ENCODE data around the gene SIVA1. TPM values are rescaled to one million over a fixed set of nuclear protein-coding genes. Genes with fewer than 3 reads are reported as not detected.
"Not testable (repeated sequence)": the region's sequence is repeated elsewhere in the genome, so short reads cannot be mapped to it uniquely, and the experiment has no call there.

Gene SIVA1
- total and polyA plus RNA-seq, 4 donors = 67.5 to 212 (median 128) TPM

DNA sequence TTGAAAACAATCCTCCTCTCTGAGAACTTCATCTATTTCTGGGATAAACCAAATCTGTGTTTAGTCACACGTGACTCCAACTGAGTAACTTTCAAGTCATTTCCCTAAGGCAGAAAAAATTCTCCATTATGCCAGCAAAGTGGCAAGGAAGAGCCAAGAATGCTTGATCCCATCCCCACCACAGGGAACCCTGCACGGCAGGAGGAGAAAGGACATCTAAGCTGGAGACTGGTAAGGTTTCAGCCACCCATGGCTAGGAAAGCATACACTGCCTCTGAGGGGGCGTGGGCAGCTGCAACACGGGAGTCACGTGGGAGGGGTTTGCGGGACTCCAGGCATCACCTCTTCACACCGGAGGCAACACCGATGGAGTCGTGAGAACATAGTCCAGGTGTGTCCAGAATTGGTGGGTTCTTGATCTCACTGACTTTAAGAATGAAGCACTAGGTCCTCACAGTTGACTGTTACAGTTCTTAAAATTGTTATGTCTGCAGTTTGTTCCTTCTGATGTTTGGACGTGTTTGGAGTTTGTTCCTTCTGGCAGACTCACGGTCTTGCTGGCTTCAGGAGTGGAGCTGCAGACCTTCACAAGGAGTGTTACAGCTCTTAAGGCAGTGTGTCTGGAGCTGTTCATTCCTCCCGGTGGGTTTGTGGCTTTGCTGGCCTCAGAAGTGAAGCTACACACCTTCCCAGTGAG is 2.7 kb upstream of the SIVA1 start:
- H3K4me1 ChIP-seq (ENCODE audit: control insufficient read depth in 5 of 5, insufficient read depth in 5 of 5, low read length in 5 of 5) = peaks cover 0 to 66% (median 33%) of the 10 kb centered on the region in 5 donors
- H3K27me3 ChIP-seq (ENCODE audit: control insufficient read depth in 3 of 3, insufficient read depth in 3 of 3, low read length in 2 of 3) = no peaks in the 10 kb centered on the region
- peaks cover 0 to 4% (median 2%) of the 10 kb centered on the region in 4 donors for H3K36me3 ChIP-seq (ENCODE audit: control insufficient read depth in 4 of 4, insufficient read depth in 4 of 4, low read length in 4 of 4)
- H3K9ac ChIP-seq (ENCODE audit: insufficient read depth in 1 of 2, low read length in 2 of 2) = no peak overlapping the region
- no peak overlapping the region for H3K4me3 ChIP-seq
- DNase-seq (no peak), ATAC-seq (ENCODE audit: insufficient read depth, low FRiP score) (no peak)
- H3K27ac ChIP-seq (ENCODE audit: low read depth in 1 of 2, low read length in 1 of 2) = no peak overlapping the region
- TF ChIP-seq, protein P1, sequence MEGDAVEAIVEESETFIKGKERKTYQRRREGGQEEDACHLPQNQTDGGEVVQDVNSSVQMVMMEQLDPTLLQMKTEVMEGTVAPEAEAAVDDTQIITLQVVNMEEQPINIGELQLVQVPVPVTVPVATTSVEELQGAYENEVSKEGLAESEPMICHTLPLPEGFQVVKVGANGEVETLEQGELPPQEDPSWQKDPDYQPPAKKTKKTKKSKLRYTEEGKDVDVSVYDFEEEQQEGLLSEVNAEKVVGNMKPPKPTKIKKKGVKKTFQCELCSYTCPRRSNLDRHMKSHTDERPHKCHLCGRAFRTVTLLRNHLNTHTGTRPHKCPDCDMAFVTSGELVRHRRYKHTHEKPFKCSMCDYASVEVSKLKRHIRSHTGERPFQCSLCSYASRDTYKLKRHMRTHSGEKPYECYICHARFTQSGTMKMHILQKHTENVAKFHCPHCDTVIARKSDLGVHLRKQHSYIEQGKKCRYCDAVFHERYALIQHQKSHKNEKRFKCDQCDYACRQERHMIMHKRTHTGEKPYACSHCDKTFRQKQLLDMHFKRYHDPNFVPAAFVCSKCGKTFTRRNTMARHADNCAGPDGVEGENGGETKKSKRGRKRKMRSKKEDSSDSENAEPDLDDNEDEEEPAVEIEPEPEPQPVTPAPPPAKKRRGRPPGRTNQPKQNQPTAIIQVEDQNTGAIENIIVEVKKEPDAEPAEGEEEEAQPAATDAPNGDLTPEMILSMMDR (IDR thresholded peaks at IDR 0.05; ENCODE audit: control extremely low read depth, extremely low read depth) = no peak
- H3K9me3 ChIP-seq (ENCODE audit: control insufficient read depth in 4 of 4, insufficient read depth in 3 of 4, low read length in 3 of 4) = no peaks in the 10 kb centered on the region
- 86 to 91% methylated on average over 12 of the region's 12 CpGs for WGBS, 2 donors

DNA sequence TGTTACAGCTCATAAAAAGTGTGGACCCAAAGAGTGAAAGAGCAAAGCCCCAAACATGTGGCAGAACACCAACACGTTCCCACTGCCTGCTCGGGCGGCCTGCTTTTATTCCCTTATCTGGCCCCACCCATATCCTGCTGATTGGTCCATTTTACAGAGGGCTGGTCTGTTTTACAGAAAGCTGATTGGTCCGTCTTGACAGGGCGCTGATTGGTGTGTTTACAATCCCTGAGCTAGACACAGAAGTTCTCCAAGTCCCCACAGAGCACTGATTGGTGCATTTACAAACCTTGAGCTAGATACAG is 2.2 kb upstream of the SIVA1 start:
- WGBS, 2 donors = 92 to 94% methylated on average over 5 of the region's 5 CpGs
- not testable (repeated sequence) for H3K36me3 ChIP-seq (ENCODE audit: control insufficient read depth in 4 of 4, insufficient read depth in 4 of 4, low read length in 4 of 4); H3K27me3 ChIP-seq (ENCODE audit: control insufficient read depth in 3 of 3, insufficient read depth in 3 of 3, low read length in 2 of 3); H3K4me3 ChIP-seq; H3K9me3 ChIP-seq (ENCODE audit: control insufficient read depth in 4 of 4, insufficient read depth in 3 of 4, low read length in 3 of 4); DNase-seq; H3K27ac ChIP-seq (ENCODE audit: low read depth in 1 of 2, low read length in 1 of 2); ATAC-seq (ENCODE audit: insufficient read depth, low FRiP score); H3K9ac ChIP-seq (ENCODE audit: insufficient read depth in 1 of 2, low read length in 2 of 2)
- H3K4me1 ChIP-seq (ENCODE audit: control insufficient read depth in 5 of 5, insufficient read depth in 5 of 5, low read length in 5 of 5) = peaks cover 0 to 61% (median 31%) of the 10 kb centered on the region in 5 donors

GRCh38 chr14:104751539-104752422 is 1.2 kb upstream of the SIVA1 start:
- TF ChIP-seq, protein P1 (IDR thresholded peaks at IDR 0.05; ENCODE audit: control extremely low read depth, extremely low read depth) = no peak
- Histone ChIP-seq H3K4me3 (peak overlapping the region; percentile 32), H3K9me3 (ENCODE audit: control insufficient read depth in 4 of 4, insufficient read depth in 3 of 4, low read length in 3 of 4) (no peaks in the 10 kb centered on the region), H3K27me3 (ENCODE audit: control insufficient read depth in 3 of 3, insufficient read depth in 3 of 3, low read length in 2 of 3) (no peaks in the 10 kb centered on the region), H3K36me3 (ENCODE audit: control insufficient read depth in 4 of 4, insufficient read depth in 4 of 4, low read length in 4 of 4) (peaks cover 0 to 18% (median 11%) of the 10 kb centered on the region in 4 donors), H3K27ac (ENCODE audit: low read depth in 1 of 2, low read length in 1 of 2) (peak overlapping the region; percentile 74 to 88), H3K4me1 (ENCODE audit: control insufficient read depth in 5 of 5, insufficient read depth in 5 of 5, low read length in 5 of 5) (peaks cover 0 to 50% (median 21%) of the 10 kb centered on the region in 5 donors), H3K9ac (ENCODE audit: insufficient read depth in 1 of 2, low read length in 2 of 2) (peak overlapping the region in 1 of 2 donors; percentile 83)
- 73 to 79% methylated on average over 71 to 90 of the region's 90 CpGs for WGBS, 2 donors
- no peak for ATAC-seq (ENCODE audit: insufficient read depth, low FRiP score)
- peak in 1 of 3 donors; percentile 30 for DNase-seq

DNA sequence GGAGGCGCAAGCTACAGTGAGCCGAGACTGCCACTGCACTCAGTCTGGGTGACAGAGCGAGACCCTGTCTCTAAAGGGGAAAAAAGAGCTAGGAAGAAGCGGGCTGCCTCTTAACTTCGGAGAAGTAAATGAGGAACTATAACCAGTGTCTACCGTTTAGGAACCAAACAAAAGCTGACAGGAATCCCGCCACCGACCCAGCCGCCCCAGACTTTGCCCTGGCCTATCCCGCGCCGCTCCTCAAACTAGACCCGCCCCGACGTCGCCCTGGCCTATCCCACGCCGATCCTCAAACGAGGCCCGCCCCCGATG is 568 bp upstream of the SIVA1 start:
- no peaks in the 10 kb centered on the region for H3K9me3 ChIP-seq (ENCODE audit: control insufficient read depth in 4 of 4, insufficient read depth in 3 of 4, low read length in 3 of 4)
- peak overlapping the region; percentile 74 to 88 for H3K27ac ChIP-seq (ENCODE audit: low read depth in 1 of 2, low read length in 1 of 2)
- no peaks in the 10 kb centered on the region for H3K27me3 ChIP-seq (ENCODE audit: control insufficient read depth in 3 of 3, insufficient read depth in 3 of 3, low read length in 2 of 3)
- TF ChIP-seq, protein P1 (IDR thresholded peaks at IDR 0.05; ENCODE audit: control extremely low read depth, extremely low read depth) = no peak
- H3K9ac ChIP-seq (ENCODE audit: insufficient read depth in 1 of 2, low read length in 2 of 2) = peak overlapping the region in 1 of 2 donors; percentile 83
- 3 to 5% methylated on average over 21 of the region's 21 CpGs for WGBS, 2 donors
- H3K4me1 ChIP-seq (ENCODE audit: control insufficient read depth in 5 of 5, insufficient read depth in 5 of 5, low read length in 5 of 5) = peaks cover 0 to 44% (median 15%) of the 10 kb centered on the region in 5 donors
- H3K36me3 ChIP-seq (ENCODE audit: control insufficient read depth in 4 of 4, insufficient read depth in 4 of 4, low read length in 4 of 4) = peaks cover 0 to 23% (median 15%) of the 10 kb centered on the region in 4 donors
- no peak for DNase-seq
- peak overlapping the region; percentile 32 for H3K4me3 ChIP-seq
- no peak for ATAC-seq (ENCODE audit: insufficient read depth, low FRiP score)
